ENCODE measurements around the gene NRDC. TPM values are rescaled to one million over a fixed set of nuclear protein-coding genes. Genes with fewer than 3 reads are reported as not detected.

NRDC gene
- total and polyA plus RNA-seq, 2 of the 8 experiments (the other 6 are each of a cell fraction or from before 2014, with no cell fraction given): 70.2 to 182 TPM

GRCh38 chr1:51818487-51818886 is 60.0 kb downstream of the NRDC start:
- no peaks in the 10 kb centered on the region for H3K79me2 ChIP-seq (ENCODE audit: control insufficient read depth in 1 of 2, insufficient read depth in 2 of 2, low read length in 2 of 2)
- H2BK20ac ChIP-seq (ENCODE audit: low read length): no peak overlapping the region
- H2BK5ac ChIP-seq (ENCODE audit: low read depth, low read length): no peak overlapping the region
- DNase-seq (ENCODE audit: low read depth in 1 of 2, low spot score in 2 of 2): no peak
- no peak overlapping the region for H3K9ac ChIP-seq (replicated peaks in 1 of 4; ENCODE audit: extremely low read depth in 1 of 4, low read depth in 3 of 4, low read length in 3 of 4)
- ChIA-PET POLR2A (ENCODE audit: partially characterized antibody) (no interaction called here), CTCF (ENCODE audit: partially characterized antibody) (no interaction called here)
- no peak overlapping the region for H4K8ac ChIP-seq (ENCODE audit: extremely low read depth, insufficient read depth, low read length)
- FAIRE-seq: no peak
- H3K4me1 ChIP-seq (replicated peaks in 1 of 4; ENCODE audit: control insufficient read depth in 3 of 4, insufficient read depth in 4 of 4, low read length in 3 of 4): no peaks in the 10 kb centered on the region
- H3K14ac ChIP-seq (ENCODE audit: insufficient read length): no peak overlapping the region
- no peak overlapping the region for H3K56ac ChIP-seq (replicated peaks; ENCODE audit: insufficient read length, low read depth, low read length)
- no peaks in the 10 kb centered on the region for H3K23me2 ChIP-seq (ENCODE audit: low read depth, low read length)
- H3K9me3 ChIP-seq (ENCODE audit: insufficient read depth in 2 of 2, low read depth in 1 of 2, low read length in 1 of 2): no peaks in the 10 kb centered on the region
- H3K27me3 ChIP-seq (replicated peaks in 1 of 4; ENCODE audit: control insufficient read depth in 3 of 4, extremely low read depth in 1 of 4, insufficient read depth in 3 of 4, low read length in 3 of 4): no peaks in the 10 kb centered on the region
- H3K4me2 ChIP-seq (ENCODE audit: insufficient read depth in 1 of 2, low read depth in 2 of 2, low read length in 2 of 2): no peak overlapping the region
- H2AFZ ChIP-seq (ENCODE audit: low read length): no peak overlapping the region
- no peaks in the 10 kb centered on the region for H4K20me1 ChIP-seq (replicated peaks in 1 of 2; ENCODE audit: control insufficient read depth in 1 of 2, insufficient read depth in 2 of 2, low read length in 2 of 2)
- H2BK120ac ChIP-seq (replicated peaks; ENCODE audit: low read depth, low read length): no peak overlapping the region
- WGBS, 2 experiments (ENCODE audit: extremely low coverage in 1 of 2, insufficient coverage in 1 of 2, insufficient read length in 1 of 2, insufficient replicate concordance in 2 of 2, low coverage in 1 of 2, low lambda C conversion rate in 2 of 2, missing lambda C conversion rate in 1 of 2): 92% methylated on average over 3 of the region's 3 CpGs; no CpG with 5 or more reads in 1 of the 2 experiments
- H2BK15ac ChIP-seq (ENCODE audit: low read length): no peak overlapping the region
- no peak overlapping the region for H2BK12ac ChIP-seq (ENCODE audit: low read depth, low read length)
- H3K23ac ChIP-seq (ENCODE audit: insufficient read length): no peak overlapping the region
- H3K27ac ChIP-seq (ENCODE audit: low read depth, low read length): no peak overlapping the region
- no peak overlapping the region for H3K4me3 ChIP-seq (ENCODE audit: extremely low read depth in 1 of 4, insufficient read depth in 2 of 4, low read depth in 3 of 4, low read length in 4 of 4)
- no peak overlapping the region for H2AK5ac ChIP-seq (ENCODE audit: low read depth, low read length)
- no peak overlapping the region for H4K5ac ChIP-seq (ENCODE audit: insufficient read length, low read depth, low read length)
- H3K18ac ChIP-seq (ENCODE audit: extremely low read depth, low read length): no peak overlapping the region
- no peak overlapping the region for H4K91ac ChIP-seq (replicated peaks; ENCODE audit: insufficient read length, low read length)
- no peaks in the 10 kb centered on the region for H3K79me1 ChIP-seq (ENCODE audit: low read depth, low read length)
- no peak overlapping the region for H3K4ac ChIP-seq (replicated peaks; ENCODE audit: insufficient read length, low read depth, low read length)
- peaks cover 0 to 60% (median 9%) of the 10 kb centered on the region in 4 experiments; a peak in 6 of 8 replicates for H3K36me3 ChIP-seq (ENCODE audit: control insufficient read depth in 2 of 4, insufficient read depth in 4 of 4, low read length in 3 of 4)
- TF ChIP-seq RFX5 (IDR thresholded peaks at IDR 0.05; ENCODE audit: borderline replicate concordance, low read depth, low read length) (no peak), HDAC6 (IDR thresholded peaks at IDR 0.05; ENCODE audit: low read depth, low read length) (no peak), NANOG (IDR thresholded peaks at IDR 0.05; ENCODE audit: insufficient read depth, low read depth, low read length, poor library complexity, severe bottlenecking) (no peak), CHD2 (IDR thresholded peaks at IDR 0.05; ENCODE audit: low read length) (no peak), BRCA1 (IDR thresholded peaks at IDR 0.05; ENCODE audit: low read depth, low read length) (no peak), ATF3 (IDR thresholded peaks at IDR 0.05; ENCODE audit: insufficient read depth, low read depth, low read length) (no peak), TEAD4 (IDR thresholded peaks at IDR 0.05; ENCODE audit: low read depth, low read length) (no peak), CREB1 (IDR thresholded peaks at IDR 0.05) (no peak), RAD21 (IDR thresholded peaks at IDR 0.05 in 1 of 2, conservative IDR thresholded peaks at IDR 0.05 in 1 of 2; ENCODE audit: low read depth in 2 of 2, low read length in 2 of 2) (no peak), CHD1 (IDR thresholded peaks at IDR 0.05; ENCODE audit: low read depth, low read length) (no peak), POLR2A (IDR thresholded peaks at IDR 0.05; ENCODE audit: control extremely low read depth in 1 of 2, low read depth in 2 of 2, low read length in 2 of 2) (no peak), SIN3A (conservative IDR thresholded peaks at IDR 0.05 in 1 of 2, IDR thresholded peaks at IDR 0.05 in 1 of 2; ENCODE audit: low read depth in 1 of 2, low read length in 2 of 2) (no peak), SP4 (IDR thresholded peaks at IDR 0.05; ENCODE audit: low read length) (no peak), MAFK (IDR thresholded peaks at IDR 0.05; ENCODE audit: low read depth, low read length) (no peak), FOSL1 (IDR thresholded peaks at IDR 0.05; ENCODE audit: insufficient read depth, low read depth, low read length) (no peak)

Data from H1 (cell line).